Adrenal gland (tissue), 5 donors: ENCODE measurements around the gene HSD3B2.

Source experiments
- CTCF ChIP-seq, 6 experiments: fragments of 450-650 bp in 4 of 6; fragments of 200-600 bp in 2 of 6; sonication (generic) in 1 of 6; IDR thresholded peaks; 1 replicate in 5 of 6; 2 replicates in 1 of 6; pipeline versions ENCODE4 v1.5.1 to v1.8.0; 2016 to 2021; ENCODE audit warnings: antibody characterized with exemption in 6 of 6, mild to moderate bottlenecking in 2 of 6, moderate library complexity in 1 of 6
- POLR2A ChIP-seq, 2 donors: fragments of 450-650 bp; IDR thresholded peaks; one replicate each; pipeline ENCODE4 v1.6.1; 2017; ENCODE audit warnings: antibody characterized with exemption in 2 of 2, mild to moderate bottlenecking in 2 of 2, moderate library complexity in 1 of 2
- donor health status: DM: no; HTN: no; CAD: no.

GRCh38 chr1:119467219-119467618 lies 52.3 kb downstream of the HSD3B2 start:
- TF ChIP-seq CTCF (IDR thresholded peaks at IDR 0.05) (no peak), POLR2A (IDR thresholded peaks at IDR 0.05) (no peak)
